Keratinocyte (primary cell): Measurements from ENCODE around the gene IDE.

Source experiments
- EZH2 ChIP-seq: IDR thresholded peaks from one replicate; pipeline ENCODE4 v1.6.1; 2012; ENCODE audit warnings: inconsistent platforms, mild to moderate bottlenecking, low read length, moderate library complexity
- TF ChIP-seq, protein P1 (sequence below), 3 experiments: IDR thresholded peaks in 1 of 3; conservative IDR thresholded peaks in 1 of 3; optimal IDR thresholded peaks in 1 of 3; 2 replicates in 2 of 3; 3 replicates in 1 of 3; pipeline versions ENCODE3 to v1.5.1; 2011; ENCODE audit warnings: low read length in 3 of 3, mild to moderate bottlenecking in 3 of 3, moderate library complexity in 2 of 3, control low read depth in 1 of 3, inconsistent platforms in 1 of 3; ENCODE audit not compliant: insufficient read depth in 2 of 3; ENCODE audit errors: extremely low read depth in 1 of 3

DNA sequence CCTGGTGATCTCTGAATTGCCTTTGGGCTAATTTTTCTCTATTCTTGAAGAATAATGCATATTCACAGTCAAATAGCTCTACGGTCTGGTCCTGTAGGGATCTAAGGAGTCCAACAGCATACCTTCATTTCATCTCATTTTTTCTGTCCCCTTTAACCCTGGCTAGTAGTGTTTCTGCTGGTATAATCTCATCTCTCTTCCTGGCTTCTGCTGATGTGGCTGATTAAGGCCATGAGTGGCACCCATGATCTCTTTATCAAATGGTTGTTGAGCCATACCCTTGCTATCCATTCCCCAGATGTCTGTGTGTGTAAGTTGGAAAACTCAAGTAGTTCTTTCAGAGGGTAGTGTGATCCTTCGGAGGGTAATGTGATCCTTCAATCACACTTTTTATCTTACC is 163.4 kb downstream of the IDE start:
- no peak for TF ChIP-seq EZH2
- TF ChIP-seq, protein P1, sequence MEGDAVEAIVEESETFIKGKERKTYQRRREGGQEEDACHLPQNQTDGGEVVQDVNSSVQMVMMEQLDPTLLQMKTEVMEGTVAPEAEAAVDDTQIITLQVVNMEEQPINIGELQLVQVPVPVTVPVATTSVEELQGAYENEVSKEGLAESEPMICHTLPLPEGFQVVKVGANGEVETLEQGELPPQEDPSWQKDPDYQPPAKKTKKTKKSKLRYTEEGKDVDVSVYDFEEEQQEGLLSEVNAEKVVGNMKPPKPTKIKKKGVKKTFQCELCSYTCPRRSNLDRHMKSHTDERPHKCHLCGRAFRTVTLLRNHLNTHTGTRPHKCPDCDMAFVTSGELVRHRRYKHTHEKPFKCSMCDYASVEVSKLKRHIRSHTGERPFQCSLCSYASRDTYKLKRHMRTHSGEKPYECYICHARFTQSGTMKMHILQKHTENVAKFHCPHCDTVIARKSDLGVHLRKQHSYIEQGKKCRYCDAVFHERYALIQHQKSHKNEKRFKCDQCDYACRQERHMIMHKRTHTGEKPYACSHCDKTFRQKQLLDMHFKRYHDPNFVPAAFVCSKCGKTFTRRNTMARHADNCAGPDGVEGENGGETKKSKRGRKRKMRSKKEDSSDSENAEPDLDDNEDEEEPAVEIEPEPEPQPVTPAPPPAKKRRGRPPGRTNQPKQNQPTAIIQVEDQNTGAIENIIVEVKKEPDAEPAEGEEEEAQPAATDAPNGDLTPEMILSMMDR (optimal IDR thresholded peaks at IDR 0.05 in 1 of 3, IDR thresholded peaks at IDR 0.05 in 1 of 3, conservative IDR thresholded peaks at IDR 0.05 in 1 of 3; ENCODE audit: extremely low read depth in 1 of 3, insufficient read depth in 2 of 3, low read length in 3 of 3): no peak
